Dendritic cell treated with granulocyte-macrophage colony-stimulating factor and Interleukin-4, amounts not matched to agents 40 ng/mL and 50 ng/mL, for 4 days (primary cell): ENCODE data around the gene SLC39A11.
"Not testable (repeated sequence)": the region's sequence is repeated elsewhere in the genome, so short reads cannot be mapped to it uniquely, and the experiment has no call there.

Experiments
- H3K27ac Mint-ChIP-seq: one replicate; pipeline ENCODE4 v1.8.0; 2022; ENCODE audit warnings: mild to moderate bottlenecking, mixed read lengths
- H3K27me3 Mint-ChIP-seq: one replicate; pipeline ENCODE4 v1.8.0; 2022; ENCODE audit warnings: mild to moderate bottlenecking, mixed read lengths
- H3K36me3 Mint-ChIP-seq: one replicate; pipeline ENCODE4 v1.8.0; 2022; ENCODE audit warnings: low read depth, mixed read lengths
- H3K4me1 Mint-ChIP-seq: one replicate; pipeline ENCODE4 v1.8.0; 2022; ENCODE audit warnings: low read depth, mixed read lengths
- H3K4me3 Mint-ChIP-seq: one replicate; pipeline ENCODE4 v1.8.0; 2022; ENCODE audit warnings: mild to moderate bottlenecking, moderate library complexity, mixed read lengths
- H3K9me3 Mint-ChIP-seq: one replicate; pipeline ENCODE4 v1.8.0; 2022; ENCODE audit warnings: mixed read lengths
- intact Hi-C: fragments of 100-400 bp; cut with micrococcal nuclease; formaldehyde crosslinking; loops from one replicate; pipeline ENCODE4 v1.15.0; 2022

Gene SLC39A11

DNA sequence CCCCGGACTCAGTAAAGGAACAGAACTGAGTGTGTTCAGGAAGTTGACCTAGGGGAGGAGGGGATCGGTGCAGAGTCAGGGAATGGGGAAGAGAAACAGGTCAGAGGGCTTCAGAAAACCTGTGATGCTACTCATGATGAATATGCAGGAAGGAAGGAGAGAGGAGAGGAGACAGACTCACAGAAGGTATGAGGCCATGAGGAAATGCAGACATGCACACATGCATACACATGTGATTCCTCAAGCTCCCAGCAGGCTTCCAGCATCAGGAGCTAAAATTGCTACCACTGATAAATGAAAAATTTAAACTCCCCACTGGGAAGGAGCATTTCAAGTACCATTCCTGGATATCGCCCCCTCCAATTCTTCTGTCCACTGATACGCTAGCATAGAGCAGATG lies 262.6 kb downstream of the SLC39A11 start:
- H3K27ac Mint-ChIP-seq: no peak overlapping the region
- peaks cover 60% of the 10 kb centered on the region for H3K36me3 Mint-ChIP-seq
- no peaks in the 10 kb centered on the region for H3K4me1 Mint-ChIP-seq
- H3K9me3 Mint-ChIP-seq: peaks cover 33% of the 10 kb centered on the region
- intact Hi-C loops: no loop called here
- H3K27me3 Mint-ChIP-seq: no peaks in the 10 kb centered on the region
- no peak overlapping the region for H3K4me3 Mint-ChIP-seq

DNA sequence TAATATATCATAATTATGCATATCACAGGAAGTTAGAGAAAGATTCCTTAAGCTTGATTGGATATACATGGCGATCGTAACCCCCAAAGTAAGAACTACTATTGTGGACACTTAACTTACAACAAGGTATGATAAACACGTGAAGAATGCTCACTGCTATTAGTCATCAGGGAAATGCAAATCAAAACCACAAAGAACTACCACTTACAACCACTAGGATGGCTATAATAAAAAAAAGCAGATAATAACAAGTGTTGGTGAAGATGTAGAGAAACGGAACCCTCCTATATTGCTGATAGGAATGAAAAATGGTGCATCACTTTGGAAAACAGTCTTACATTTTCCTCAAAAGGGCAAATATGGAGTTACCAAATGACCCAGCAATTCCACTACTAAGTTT lies 265.9 kb downstream of the SLC39A11 start:
- no peak overlapping the region for H3K4me3 Mint-ChIP-seq
- no peak overlapping the region for H3K27ac Mint-ChIP-seq
- no peaks in the 10 kb centered on the region for H3K4me1 Mint-ChIP-seq
- intact Hi-C loops: no loop called here
- peaks cover 81% of the 10 kb centered on the region for H3K36me3 Mint-ChIP-seq
- H3K9me3 Mint-ChIP-seq: peaks cover 43% of the 10 kb centered on the region
- H3K27me3 Mint-ChIP-seq: no peaks in the 10 kb centered on the region

DNA sequence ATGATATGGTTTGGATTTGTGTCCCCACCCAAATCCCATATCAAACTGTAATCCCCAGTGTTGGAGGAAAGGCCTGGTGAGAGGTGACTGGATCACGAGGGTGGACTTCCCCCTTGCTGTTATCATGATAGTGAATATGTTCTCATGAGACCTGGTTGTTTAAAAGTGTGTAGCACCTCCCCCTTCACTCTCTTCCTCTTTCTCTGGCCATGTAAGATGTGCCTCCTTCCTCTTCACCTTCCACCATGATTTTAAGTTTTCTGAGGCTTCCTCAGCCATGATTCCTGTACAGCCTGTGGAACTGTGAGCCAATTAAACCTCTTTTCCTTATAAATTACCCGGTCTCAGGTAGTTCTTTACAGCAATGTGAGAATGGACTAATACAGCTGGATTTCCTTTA lies 266.4 kb downstream of the SLC39A11 start:
- H3K27me3 Mint-ChIP-seq, H3K4me3 Mint-ChIP-seq, H3K27ac Mint-ChIP-seq, H3K4me1 Mint-ChIP-seq, intact Hi-C loops: not testable (repeated sequence)
- Mint-ChIP-seq H3K36me3 (peaks cover 77% of the 10 kb centered on the region), H3K9me3 (peaks cover 43% of the 10 kb centered on the region)

- peaks cover 76% of the 10 kb centered on the region for H3K36me3 Mint-ChIP-seq
- H3K9me3 Mint-ChIP-seq: peaks cover 43% of the 10 kb centered on the region
- no peaks in the 10 kb centered on the region for H3K4me1 Mint-ChIP-seq
- no peaks in the 10 kb centered on the region for H3K27me3 Mint-ChIP-seq
- no peak overlapping the region for H3K4me3 Mint-ChIP-seq
- H3K27ac Mint-ChIP-seq: no peak overlapping the region
- intact Hi-C loops: no loop called here
Observed at GRCh38 chr17:72825218-72825617, 267.3 kb downstream of the SLC39A11 start.

DNA sequence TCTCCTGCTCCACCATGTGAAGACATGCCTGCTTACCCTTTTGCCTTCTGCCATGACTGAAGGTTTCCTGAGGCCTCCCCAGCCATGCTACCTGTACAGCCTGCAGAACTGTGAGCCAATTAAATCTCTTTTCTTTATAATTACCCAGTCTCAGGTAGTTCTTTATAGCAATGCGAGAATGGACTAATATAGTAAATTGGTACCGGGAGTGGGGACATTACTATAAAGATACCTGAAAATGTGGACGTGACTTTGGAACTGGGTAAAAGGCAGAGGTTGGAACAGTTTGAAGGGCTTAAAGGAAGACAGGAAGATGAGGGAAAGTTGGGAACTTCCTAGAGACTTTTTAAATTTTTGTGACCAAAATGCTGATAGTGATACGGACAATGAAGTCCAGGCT lies 268.2 kb downstream of the SLC39A11 start:
- H3K4me1 Mint-ChIP-seq, H3K4me3 Mint-ChIP-seq, H3K27me3 Mint-ChIP-seq, intact Hi-C loops, H3K27ac Mint-ChIP-seq: not testable (repeated sequence)
- Mint-ChIP-seq H3K36me3 (peaks cover 74% of the 10 kb centered on the region), H3K9me3 (peaks cover 43% of the 10 kb centered on the region)

- Mint-ChIP-seq H3K27ac (no peak overlapping the region), H3K4me3 (no peak overlapping the region), H3K36me3 (peaks cover 62% of the 10 kb centered on the region), H3K4me1 (no peaks in the 10 kb centered on the region), H3K27me3 (no peaks in the 10 kb centered on the region), H3K9me3 (peaks cover 36% of the 10 kb centered on the region)
- intact Hi-C loops: no loop called here
Observed at GRCh38 chr17:72822358-72823023, 270.0 kb downstream of the SLC39A11 start.

DNA sequence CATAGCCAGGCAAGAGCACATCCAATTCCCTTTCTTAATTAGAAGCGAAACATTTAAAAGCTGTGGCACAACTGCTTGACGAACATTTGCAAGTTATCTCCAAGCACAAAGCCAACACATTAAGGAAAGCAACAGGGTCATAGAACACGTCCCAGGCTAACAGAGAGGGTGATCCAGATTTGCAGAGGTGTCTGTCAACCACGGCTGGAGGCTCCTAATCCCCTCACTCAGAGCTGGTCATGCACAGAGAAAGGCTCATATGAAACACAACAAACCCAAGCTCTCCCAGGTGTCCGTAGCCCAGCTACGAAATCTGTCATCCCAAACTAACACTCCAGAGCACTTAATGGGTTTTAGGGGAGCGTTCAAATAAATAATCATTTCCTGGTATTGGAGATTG lies 276.1 kb downstream of the SLC39A11 start:
- Mint-ChIP-seq H3K4me1 (no peaks in the 10 kb centered on the region), H3K36me3 (peaks cover 60% of the 10 kb centered on the region), H3K27ac (no peak overlapping the region), H3K27me3 (no peaks in the 10 kb centered on the region), H3K9me3 (peaks cover 7% of the 10 kb centered on the region), H3K4me3 (no peak overlapping the region)
- intact Hi-C loops: no loop called here

- Mint-ChIP-seq H3K27ac (no peak overlapping the region), H3K4me3 (no peak overlapping the region), H3K36me3 (peaks cover 61% of the 10 kb centered on the region), H3K4me1 (no peaks in the 10 kb centered on the region), H3K9me3 (peaks cover 9% of the 10 kb centered on the region), H3K27me3 (no peaks in the 10 kb centered on the region)
- intact Hi-C loops: no loop called here
Observed at GRCh38 chr17:72813481-72813880, 279.0 kb downstream of the SLC39A11 start.

GRCh38 chr17:72812823-72813222 lies 279.7 kb downstream of the SLC39A11 start:
- peaks cover 59% of the 10 kb centered on the region for H3K36me3 Mint-ChIP-seq
- intact Hi-C loops: no loop called here
- no peak overlapping the region for H3K27ac Mint-ChIP-seq
- no peaks in the 10 kb centered on the region for H3K27me3 Mint-ChIP-seq
- H3K4me3 Mint-ChIP-seq: no peak overlapping the region
- no peaks in the 10 kb centered on the region for H3K4me1 Mint-ChIP-seq
- H3K9me3 Mint-ChIP-seq: peaks cover 9% of the 10 kb centered on the region

- no peak overlapping the region for H3K27ac Mint-ChIP-seq
- no peaks in the 10 kb centered on the region for H3K4me1 Mint-ChIP-seq
- peaks cover 9% of the 10 kb centered on the region for H3K9me3 Mint-ChIP-seq
- intact Hi-C loops: no loop called here
- H3K27me3 Mint-ChIP-seq: no peaks in the 10 kb centered on the region
- peaks cover 52% of the 10 kb centered on the region for H3K36me3 Mint-ChIP-seq
- H3K4me3 Mint-ChIP-seq: no peak overlapping the region
Observed at GRCh38 chr17:72811976-72812687, 280.4 kb downstream of the SLC39A11 start.

GRCh38 chr17:72810991-72811508 lies 281.4 kb downstream of the SLC39A11 start:
- intact Hi-C loops: no loop called here
- Mint-ChIP-seq H3K9me3 (peaks cover 9% of the 10 kb centered on the region), H3K4me3 (no peak overlapping the region), H3K36me3 (peaks cover 41% of the 10 kb centered on the region), H3K4me1 (no peaks in the 10 kb centered on the region), H3K27ac (no peak overlapping the region), H3K27me3 (no peaks in the 10 kb centered on the region)

GRCh38 chr17:72806011-72806410 lies 286.5 kb downstream of the SLC39A11 start:
- Mint-ChIP-seq H3K36me3 (peaks cover 43% of the 10 kb centered on the region), H3K4me1 (no peaks in the 10 kb centered on the region), H3K27ac (no peak overlapping the region), H3K9me3 (peaks cover 2% of the 10 kb centered on the region), H3K4me3 (no peak overlapping the region), H3K27me3 (no peaks in the 10 kb centered on the region)
- intact Hi-C loops: no loop called here

GRCh38 chr17:72804949-72805707 lies 287.4 kb downstream of the SLC39A11 start:
- intact Hi-C loops: no loop called here
- Mint-ChIP-seq H3K36me3 (peaks cover 52% of the 10 kb centered on the region), H3K4me1 (no peaks in the 10 kb centered on the region), H3K9me3 (peaks cover 11% of the 10 kb centered on the region), H3K27me3 (no peaks in the 10 kb centered on the region), H3K4me3 (no peak overlapping the region), H3K27ac (no peak overlapping the region)

DNA sequence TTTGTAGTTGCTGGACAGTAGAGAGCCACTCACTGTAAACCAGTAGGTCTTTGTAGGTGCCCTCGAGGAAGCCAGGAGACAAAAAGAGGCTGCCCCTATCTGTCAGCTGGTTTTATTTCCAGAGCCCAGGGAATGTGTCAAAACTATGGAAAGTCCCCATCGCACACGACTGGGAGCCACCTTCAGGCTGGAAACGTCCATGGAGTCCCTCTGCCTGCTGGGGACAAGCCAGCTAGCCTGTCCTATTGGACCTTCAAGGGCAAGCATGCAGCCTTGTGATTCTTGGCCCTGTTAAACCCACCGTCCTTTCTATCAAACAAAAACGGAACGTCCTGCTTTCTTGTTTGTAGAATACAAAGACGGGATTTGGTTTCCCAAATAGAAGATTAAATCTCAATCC lies 289.8 kb downstream of the SLC39A11 start:
- Mint-ChIP-seq H3K27me3 (no peaks in the 10 kb centered on the region), H3K27ac (no peak overlapping the region), H3K4me1 (no peaks in the 10 kb centered on the region), H3K4me3 (no peak overlapping the region), H3K36me3 (peaks cover 67% of the 10 kb centered on the region), H3K9me3 (peaks cover 35% of the 10 kb centered on the region)
- intact Hi-C loops: no loop called here
